Stimulated activated CD4-positive, alpha-beta T cell treated with anti-CD3 and anti-CD28 coated beads, Interleukin-4, amount 100 ng/mL, for 1 hour (primary cell): Measurements from ENCODE around the gene MMP23B.
"Not testable (repeated sequence)": the region's sequence is repeated elsewhere in the genome, so short reads cannot be mapped to it uniquely, and the experiment has no call there.

Experiments
- DNase-seq: peaks from one replicate; pipeline ENCODE4 v3.0.0-alpha.2; 2020

Gene MMP23B

DNA sequence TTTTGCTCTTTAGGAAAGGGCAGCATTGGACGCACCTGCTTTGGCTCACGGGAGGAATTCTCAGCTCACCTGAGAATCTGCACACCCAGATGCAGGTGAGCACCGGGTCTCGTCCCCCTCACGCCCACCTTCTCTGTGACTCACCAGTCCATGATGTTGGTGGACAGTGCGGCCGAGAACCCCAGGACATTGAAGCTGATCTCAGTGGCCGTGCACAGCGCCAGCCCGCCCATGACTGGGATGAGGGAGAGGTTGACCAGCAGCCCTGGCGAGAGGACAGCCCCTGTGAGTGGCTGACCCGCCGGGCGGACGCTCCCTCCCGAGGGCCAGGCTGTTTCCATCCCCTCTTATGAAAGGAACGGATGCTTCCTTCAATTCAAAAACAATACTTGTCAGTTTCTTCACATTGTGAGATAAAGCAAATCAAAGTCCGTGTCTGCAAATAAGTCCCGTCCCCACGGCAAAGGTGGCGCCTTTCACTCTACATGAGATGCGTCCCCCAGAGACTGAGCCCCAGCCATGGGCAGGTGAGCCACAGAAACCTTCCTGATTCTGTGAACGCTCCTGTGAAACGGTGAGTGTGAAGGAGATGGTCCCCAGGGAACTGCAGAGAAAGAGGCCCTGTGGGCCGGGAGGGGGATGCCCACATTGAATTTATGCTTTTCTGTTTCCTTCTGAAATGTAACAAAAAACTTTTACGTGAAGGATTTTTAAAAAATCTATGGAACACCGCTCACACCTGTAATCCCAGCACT lies 39.6 kb downstream of the MMP23B start:
- DNase-seq = no peak

DNA sequence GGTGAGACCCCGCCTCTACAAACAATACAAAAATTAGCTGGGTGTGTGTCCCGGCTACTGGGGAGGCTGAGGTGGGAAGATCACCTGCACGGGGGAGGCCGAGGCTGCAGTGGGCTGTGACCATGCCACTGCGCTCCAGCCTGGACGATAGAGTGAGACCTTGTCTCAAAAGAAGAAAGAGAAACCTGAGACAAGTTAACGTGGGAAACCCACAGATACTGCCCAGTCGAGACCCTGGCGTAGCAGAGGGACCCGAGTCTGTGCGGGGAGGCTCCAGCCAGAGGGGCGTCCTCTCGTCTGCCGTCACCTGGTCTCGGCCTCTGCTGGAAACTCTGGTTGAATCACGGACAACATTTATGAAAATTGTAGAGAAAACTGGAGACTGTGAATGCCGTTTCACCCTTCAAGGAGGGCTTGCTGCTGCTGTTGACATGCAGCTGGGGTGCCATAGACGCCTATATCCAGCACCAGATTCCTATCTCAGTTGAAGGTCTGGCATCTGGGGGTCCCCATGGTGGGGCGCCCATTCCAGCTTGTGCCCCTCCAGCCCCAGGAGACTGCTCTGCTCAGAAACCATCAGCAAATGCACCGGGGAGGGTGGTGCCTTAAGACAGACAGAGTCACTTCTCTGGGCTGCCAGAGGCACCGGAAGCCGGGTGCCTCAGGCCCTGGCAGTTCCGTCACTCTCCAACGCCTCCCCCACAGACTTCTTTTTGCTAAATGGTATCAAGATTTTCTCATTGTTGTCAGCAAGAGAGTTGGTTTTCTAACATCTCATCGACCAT lies 40.4 kb downstream of the MMP23B start:
- no peak for DNase-seq

DNA sequence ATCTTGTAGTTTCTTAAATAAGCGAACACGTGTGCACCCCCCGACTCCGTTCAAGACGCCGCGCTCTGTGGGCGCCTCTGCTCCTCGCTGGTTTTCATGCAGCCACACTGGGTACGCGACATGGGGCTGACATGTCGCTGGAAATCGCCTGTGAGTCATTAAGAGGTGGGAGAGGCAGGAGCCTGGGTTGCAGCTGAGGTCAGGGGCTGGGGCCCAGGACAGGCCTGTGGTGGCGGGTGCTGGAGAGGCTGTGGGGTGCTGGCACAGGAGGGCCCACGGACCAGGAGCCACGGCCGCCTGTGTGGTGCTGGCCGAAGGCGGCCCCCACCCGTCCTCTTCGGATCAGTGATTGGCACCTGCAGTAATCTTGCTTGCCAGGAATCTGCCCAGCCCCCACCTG lies 42.8 kb downstream of the MMP23B start:
- DNase-seq = not testable (repeated sequence)

DNA sequence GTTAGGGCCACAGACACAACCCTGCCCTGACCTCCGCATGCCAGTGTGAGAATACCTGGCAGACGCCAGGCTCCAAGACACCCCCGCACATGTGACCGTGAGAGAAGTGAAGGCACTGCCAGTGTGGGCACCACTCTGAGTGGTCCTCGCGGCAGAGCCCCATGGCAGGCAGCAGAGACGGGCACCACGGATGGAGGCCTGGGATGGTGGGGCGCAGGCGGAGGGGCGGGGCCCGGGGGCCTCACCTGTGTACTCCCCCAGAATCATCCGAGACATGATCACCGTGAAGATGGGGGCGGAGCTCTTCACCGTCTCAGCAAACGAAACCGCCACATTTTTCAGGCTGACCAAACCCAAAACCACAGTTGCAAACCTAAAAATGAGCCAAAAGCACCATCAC lies 43.2 kb downstream of the MMP23B start:
- not testable (repeated sequence) for DNase-seq

- DNase-seq = not testable (repeated sequence)
These were observed 44.1 kb downstream of the MMP23B start for GRCh38 chr1:1676087-1676486.

- peak; percentile 50 for DNase-seq
These were observed 46.0 kb downstream of the MMP23B start for GRCh38 chr1:1677718-1678580.

DNA sequence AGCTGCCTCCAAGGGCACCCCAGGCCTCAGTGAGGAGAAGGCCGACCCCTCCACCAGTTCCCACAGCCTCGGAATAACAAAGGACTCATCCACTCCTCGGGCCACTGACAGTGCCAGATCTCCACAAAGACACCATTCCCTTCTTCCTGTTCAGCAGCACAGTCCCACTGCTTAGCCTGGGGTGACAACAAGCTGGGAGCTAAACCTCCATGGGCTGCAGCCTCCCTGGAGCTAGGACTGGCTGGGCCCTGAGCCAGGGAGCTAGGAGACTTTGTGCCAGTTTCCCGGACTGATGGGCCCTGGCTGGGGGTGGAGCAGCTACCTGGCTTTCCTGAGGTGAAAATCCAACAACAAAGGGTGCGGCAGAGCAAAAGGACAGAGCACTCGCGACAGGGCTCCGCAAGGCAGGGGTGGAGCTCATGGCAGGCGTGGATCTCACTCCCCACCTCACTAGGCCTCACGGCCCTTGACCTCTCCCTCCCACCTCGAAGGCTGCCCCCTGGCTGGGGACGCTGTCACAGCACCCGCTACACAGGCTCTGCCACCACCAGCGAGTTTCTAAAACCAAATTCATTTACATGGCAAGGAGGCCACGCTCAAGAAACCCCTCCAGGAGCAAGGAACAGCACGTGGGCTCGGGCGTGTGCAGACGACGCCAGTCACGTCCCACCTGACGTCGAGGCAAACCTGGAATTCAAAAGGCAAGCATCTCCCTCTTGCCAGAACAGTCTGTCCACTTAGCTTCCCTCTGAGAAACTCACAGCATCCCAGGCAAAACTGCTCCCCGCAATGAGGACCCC lies 46.8 kb downstream of the MMP23B start:
- peak; percentile 59 for DNase-seq

DNA sequence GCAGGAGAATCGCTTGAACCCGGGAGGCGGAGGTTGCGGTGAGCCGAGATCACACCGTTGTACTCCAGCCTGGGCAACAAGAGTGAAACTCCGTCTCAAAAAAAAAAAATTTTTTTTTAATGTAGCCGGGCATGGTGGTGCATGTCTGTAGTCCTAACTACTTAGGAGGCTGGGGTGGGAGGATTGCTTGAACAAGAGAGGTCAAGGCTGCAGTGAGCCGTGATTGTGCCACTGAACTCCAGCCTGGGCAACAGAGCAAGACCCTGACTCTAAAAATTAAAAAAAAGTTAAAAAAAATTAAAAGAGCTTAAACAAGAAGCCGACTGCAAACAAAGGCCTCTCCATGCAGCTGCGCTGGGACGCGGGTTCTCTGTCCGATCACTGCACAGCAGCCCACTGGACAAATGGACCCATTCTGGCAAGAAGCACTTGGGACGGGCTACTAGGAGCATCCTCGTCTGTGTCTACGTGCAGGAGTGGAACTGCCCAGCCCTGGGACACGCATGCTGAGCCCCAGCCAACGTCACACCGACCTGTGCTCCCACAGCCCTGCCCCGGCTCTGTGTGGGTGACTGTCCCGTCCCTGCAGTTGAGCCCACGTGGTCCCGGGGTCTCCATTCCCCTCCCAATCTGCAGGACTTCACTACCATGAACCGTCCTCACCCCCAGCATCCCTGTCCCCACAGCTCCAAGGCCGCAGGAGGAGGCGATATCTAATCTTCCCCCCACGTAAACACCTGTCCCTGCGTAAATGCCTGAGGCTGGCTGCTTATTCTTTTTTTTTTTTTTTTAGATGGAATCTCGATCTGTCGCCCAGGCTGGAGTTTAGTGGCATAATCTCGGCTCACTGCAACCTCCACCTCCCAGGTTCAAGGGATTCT lies 48.3 kb downstream of the MMP23B start:
- peak; percentile 1 for DNase-seq

- DNase-seq = peak; percentile 1
These were observed 48.9 kb downstream of the MMP23B start for GRCh38 chr1:1680912-1681273.

GRCh38 chr1:1683104-1683905 lies 51.3 kb downstream of the MMP23B start:
- DNase-seq = peak; percentile 1
